ENCODE data around the gene NOX4. TPM values are rescaled to one million over a fixed set of nuclear protein-coding genes. Genes with fewer than 3 reads are reported as not detected.

The NOX4 gene
- total RNA-seq, 2 donors from 2014 or later, result 0.62 to 1.6 TPM

Other genes with a start within 250 kb of the NOX4 start
- gene TRIM77, start 218.9 kb upstream of the NOX4 start, total RNA-seq, result not detected